DMS 273 treated with DMSO at 0.1 percent for 48 hours (cell line): ENCODE results near the gene KRT71.
"Not testable (repeated sequence)": the region's sequence is repeated elsewhere in the genome, so short reads cannot be mapped to it uniquely, and the experiment has no call there.

Source experiments
- DNase-seq: peaks from one replicate; lab custom pipeline; 2025; lab: John Stamatoyannopoulos, UW

Gene KRT71

GRCh38 chr12:52552681-52553195 is at the start of gene KRT71:
KRT71 (minus strand) TSS chr12:52553145; CDS start chr12:52553077, 68 bp downstream.
- no peak for DNase-seq

- DNase-seq = no peak
Observed at GRCh38 chr12:52602552-52602951, 49.6 kb upstream of the KRT71 start.

DNA sequence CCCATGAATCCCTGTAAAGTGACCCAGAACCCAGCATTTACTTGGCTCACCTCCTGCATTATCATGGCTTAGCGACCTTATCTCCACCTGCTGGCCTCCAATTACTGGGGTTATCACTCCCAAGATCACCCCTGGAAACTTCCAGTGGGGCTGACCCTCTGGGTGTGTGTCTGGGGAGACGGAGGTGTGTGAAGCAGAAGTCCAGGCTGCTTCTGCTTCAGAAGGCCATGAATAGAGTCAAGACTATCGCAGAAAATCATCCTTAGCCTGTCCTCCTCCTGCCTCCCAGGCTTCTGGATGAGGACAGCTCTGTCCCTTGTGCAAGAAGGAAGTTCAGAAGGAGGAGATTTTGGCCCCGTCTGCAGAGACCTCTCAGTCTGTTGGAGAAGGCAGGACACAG is 48.7 kb upstream of the KRT71 start:
- DNase-seq = no peak

- DNase-seq = no peak
Observed at GRCh38 chr12:52600941-52601481, 48.1 kb upstream of the KRT71 start, which contains the start of gene KRT72. KRT72 (minus strand) TSS chr12:52601463; CDS start chr12:52601452, 11 bp downstream.

DNA sequence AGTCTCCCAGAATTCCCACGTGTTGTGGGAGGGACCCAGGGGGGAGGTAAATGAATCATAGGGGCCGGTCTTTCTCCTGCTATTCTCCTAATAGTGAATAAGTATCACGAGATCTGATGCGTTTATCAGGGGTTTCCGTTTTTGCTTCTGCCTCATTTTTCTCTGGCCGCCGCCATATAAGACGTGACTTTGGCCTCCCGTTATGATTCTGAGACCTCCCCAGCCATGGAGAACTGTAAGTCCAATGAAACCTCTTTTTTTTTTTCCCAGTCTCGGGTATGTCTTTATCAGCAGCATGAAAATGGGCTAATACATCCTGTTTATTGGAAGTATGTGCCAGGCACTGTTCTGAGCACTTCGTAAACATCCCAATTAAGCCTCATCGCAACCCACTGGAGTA is 47.5 kb upstream of the KRT71 start:
- no peak for DNase-seq

DNA sequence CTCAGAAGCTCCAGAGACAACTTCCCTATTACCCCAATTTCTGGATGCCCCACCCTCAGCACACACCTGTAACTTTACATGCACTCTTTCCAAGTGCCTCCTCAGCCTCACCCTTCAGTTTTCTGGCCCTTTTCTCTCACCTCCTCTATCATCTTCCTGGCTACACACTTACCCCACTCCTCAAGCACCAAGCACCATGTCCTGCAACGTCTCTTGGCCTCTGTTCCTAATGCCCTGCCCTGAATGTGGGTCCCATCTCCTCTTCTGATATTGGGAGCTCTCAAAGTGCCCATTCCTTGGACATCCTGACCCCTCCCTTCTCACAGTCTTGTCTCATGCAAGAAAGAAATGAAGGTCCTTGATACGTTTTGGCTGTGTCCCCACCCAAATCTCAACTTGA is 47.1 kb upstream of the KRT71 start:
- DNase-seq = no peak

GRCh38 chr12:52598966-52599365 is 46.0 kb upstream of the KRT71 start:
- no peak for DNase-seq

DNA sequence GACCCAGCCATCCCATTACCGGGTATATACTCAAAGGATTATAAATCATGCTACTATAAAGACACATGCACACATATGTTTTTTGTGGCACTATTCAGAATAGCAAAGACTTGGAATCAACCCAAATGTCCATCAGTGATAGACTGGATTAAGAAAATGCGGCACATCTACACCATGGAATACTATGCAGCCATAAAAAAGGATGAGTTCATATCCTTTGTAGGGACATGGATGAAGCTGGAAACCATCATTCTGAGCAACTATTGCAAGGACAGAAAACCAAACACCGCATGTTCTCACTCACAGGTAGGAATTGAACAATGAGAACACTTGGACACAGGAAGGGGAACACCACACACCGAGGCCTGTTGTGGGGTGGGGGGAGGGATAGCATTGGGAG is 41.3 kb upstream of the KRT71 start:
- not testable (repeated sequence) for DNase-seq

- no peak for DNase-seq
Observed at GRCh38 chr12:52591521-52591920, 38.6 kb upstream of the KRT71 start.

DNA sequence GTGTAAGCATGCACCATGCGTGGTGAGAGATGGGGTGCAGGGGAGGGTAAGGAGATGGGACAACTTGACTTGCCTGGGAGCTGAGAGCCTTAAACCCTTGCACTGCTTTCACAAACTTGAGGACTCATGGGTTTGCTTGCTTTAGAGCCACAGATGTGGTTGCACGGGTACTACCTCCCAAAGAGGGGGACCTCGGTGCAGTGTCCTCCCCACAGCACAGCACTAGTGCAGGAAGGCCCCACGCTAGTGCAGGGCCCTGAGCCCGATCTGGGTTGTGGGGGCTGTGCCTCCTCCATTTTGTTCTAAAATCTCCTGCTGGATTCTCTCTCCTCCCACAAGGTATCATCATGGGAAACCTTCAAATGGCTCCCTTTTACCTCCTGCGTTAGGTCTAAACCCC is 37.1 kb upstream of the KRT71 start:
- DNase-seq = no peak

- DNase-seq = no peak
Observed at GRCh38 chr12:52587563-52587962, 34.6 kb upstream of the KRT71 start.

GRCh38 chr12:52585946-52586345 is 33.0 kb upstream of the KRT71 start:
- DNase-seq = no peak

GRCh38 chr12:52585066-52585465 is 32.1 kb upstream of the KRT71 start:
- no peak for DNase-seq

GRCh38 chr12:52584156-52584682 is 31.3 kb upstream of the KRT71 start:
- no peak for DNase-seq

- DNase-seq = peak; percentile 33
Observed at GRCh38 chr12:52582971-52583456, 30.1 kb upstream of the KRT71 start.

GRCh38 chr12:52582486-52582885 is 29.5 kb upstream of the KRT71 start:
- DNase-seq = no peak

- DNase-seq = no peak
Observed at GRCh38 chr12:52581481-52581880, 28.5 kb upstream of the KRT71 start.

- no peak for DNase-seq
Observed at GRCh38 chr12:52581066-52581465, 28.1 kb upstream of the KRT71 start.

DNA sequence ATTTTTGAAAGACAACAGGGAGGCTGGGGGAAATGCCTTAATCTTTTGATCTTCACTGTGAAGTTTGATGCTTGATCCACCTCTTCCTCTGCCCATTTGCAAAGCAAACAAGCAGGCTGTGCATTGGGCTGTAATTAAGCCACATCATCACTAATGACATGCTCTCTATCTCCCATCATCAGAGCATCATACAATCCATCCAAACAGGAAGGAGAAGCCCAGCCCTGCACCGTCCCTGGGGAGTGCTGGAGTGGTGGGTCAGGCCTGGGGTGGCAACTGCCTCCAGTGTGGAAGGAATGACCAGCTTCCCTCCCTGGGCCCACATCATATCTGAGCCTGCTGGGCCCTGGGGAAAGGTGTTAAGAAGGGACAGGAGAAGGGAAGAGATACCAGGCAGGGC is 27.6 kb upstream of the KRT71 start:
- no peak for DNase-seq

GRCh38 chr12:52579468-52580465 is 26.8 kb upstream of the KRT71 start:
- no peak for DNase-seq

GRCh38 chr12:52578469-52578868 is 25.5 kb upstream of the KRT71 start:
- DNase-seq = no peak

- DNase-seq = no peak
Observed at GRCh38 chr12:52577316-52577715, 24.4 kb upstream of the KRT71 start.

GRCh38 chr12:52575948-52576347 is 23.0 kb upstream of the KRT71 start:
- DNase-seq = no peak
